ENCODE measurements around the gene PRDX6.

Gene PRDX6

GRCh38 chr1:173536223-173536622 lies 59.1 kb downstream of the PRDX6 start:
- in situ Hi-C loops (cut with MboI; ENCODE audit: low sequenced_read_pairs): no loop called here
